SJCRH30 (cell line): ENCODE results near the gene MOB3B. TPM values are rescaled to one million over a fixed set of nuclear protein-coding genes. Genes with fewer than 3 reads are reported as not detected.

ENCODE experiments used
- DNase-seq, 2 experiments: peaks; one replicate each; pipeline ENCODE4 v3.0.0-alpha.2; 2015 to 2020
- H3K27ac ChIP-seq: fragments of 250-450 bp; sonication (Bioruptor Pico); 2 replicates; pipeline ENCODE4 v1.5.1; 2020; ENCODE audit warnings: mild to moderate bottlenecking, moderate library complexity
- H3K27me3 ChIP-seq: fragments of 250-450 bp; sonication (Bioruptor Pico); 2 replicates; pipeline ENCODE4 v1.5.1; 2020; ENCODE audit warnings: mild to moderate bottlenecking, moderate library complexity
- H3K36me3 ChIP-seq: fragments of 250-450 bp; sonication (Bioruptor Pico); 2 replicates; pipeline ENCODE4 v1.5.1; 2020; ENCODE audit warnings: mild to moderate bottlenecking, moderate library complexity
- H3K4me1 ChIP-seq: fragments of 250-450 bp; sonication (Bioruptor Pico); 2 replicates; pipeline ENCODE4 v1.5.1; 2020; ENCODE audit warnings: mild to moderate bottlenecking, moderate library complexity
- H3K4me3 ChIP-seq: fragments of 250-450 bp; sonication (Bioruptor Pico); 2 replicates; pipeline ENCODE4 v1.5.1; 2020; ENCODE audit warnings: mild to moderate bottlenecking, moderate library complexity
- H3K9me3 ChIP-seq: fragments of 250-450 bp; sonication (Bioruptor Pico); replicated peaks from 2 replicates; pipeline ENCODE4 v1.5.1; 2020; ENCODE audit warnings: mild to moderate bottlenecking, moderate library complexity
- total RNA-seq: library from RNA; depleted of rRNA; stranded (reverse); fragments of >200 nt; shearing (Covaris generic); gene quantifications from 2 replicates; pipeline ENCODE4 v1.2.3, GENCODE V29; 2014

The MOB3B gene
- total RNA-seq, 1 experiment from 2014 or later: 0.34 TPM

GRCh38 chr9:27329291-27329690 lies 200.3 kb downstream of the MOB3B start:
- H3K27me3 ChIP-seq: no peaks in the 10 kb centered on the region
- no peaks in the 10 kb centered on the region for H3K36me3 ChIP-seq
- no peaks in the 10 kb centered on the region for H3K4me1 ChIP-seq
- no peaks in the 10 kb centered on the region for H3K9me3 ChIP-seq
- no peak overlapping the region for H3K27ac ChIP-seq
- no peak overlapping the region for H3K4me3 ChIP-seq
- DNase-seq: no peak

- Histone ChIP-seq H3K36me3 (no peaks in the 10 kb centered on the region), H3K27ac (no peak overlapping the region), H3K4me3 (no peak overlapping the region), H3K4me1 (no peaks in the 10 kb centered on the region), H3K9me3 (no peaks in the 10 kb centered on the region), H3K27me3 (no peaks in the 10 kb centered on the region)
- no peak for DNase-seq
Observed at GRCh38 chr9:27328483-27328882, 201.1 kb downstream of the MOB3B start.

GRCh38 chr9:27311184-27311583 lies 218.4 kb downstream of the MOB3B start:
- H3K4me1 ChIP-seq: no peaks in the 10 kb centered on the region
- no peaks in the 10 kb centered on the region for H3K9me3 ChIP-seq
- no peak overlapping the region for H3K4me3 ChIP-seq
- no peaks in the 10 kb centered on the region for H3K36me3 ChIP-seq
- H3K27me3 ChIP-seq: no peaks in the 10 kb centered on the region
- H3K27ac ChIP-seq: no peak overlapping the region
- no peak for DNase-seq

GRCh38 chr9:27310582-27310981 lies 219.0 kb downstream of the MOB3B start:
- DNase-seq: no peak
- Histone ChIP-seq H3K4me3 (no peak overlapping the region), H3K36me3 (no peaks in the 10 kb centered on the region), H3K27me3 (no peaks in the 10 kb centered on the region), H3K4me1 (no peaks in the 10 kb centered on the region), H3K27ac (no peak overlapping the region), H3K9me3 (no peaks in the 10 kb centered on the region)

GRCh38 chr9:27308691-27309390 lies 220.8 kb downstream of the MOB3B start:
- no peak overlapping the region for H3K4me3 ChIP-seq
- H3K9me3 ChIP-seq: no peaks in the 10 kb centered on the region
- H3K27me3 ChIP-seq: no peaks in the 10 kb centered on the region
- H3K27ac ChIP-seq: no peak overlapping the region
- no peaks in the 10 kb centered on the region for H3K36me3 ChIP-seq
- no peak for DNase-seq
- H3K4me1 ChIP-seq: no peaks in the 10 kb centered on the region

GRCh38 chr9:27304521-27304920 lies 225.1 kb downstream of the MOB3B start:
- no peaks in the 10 kb centered on the region for H3K9me3 ChIP-seq
- H3K4me3 ChIP-seq: no peak overlapping the region
- DNase-seq: no peak
- no peaks in the 10 kb centered on the region for H3K4me1 ChIP-seq
- H3K27ac ChIP-seq: no peak overlapping the region
- H3K36me3 ChIP-seq: no peaks in the 10 kb centered on the region
- no peaks in the 10 kb centered on the region for H3K27me3 ChIP-seq

- no peaks in the 10 kb centered on the region for H3K36me3 ChIP-seq
Observed at GRCh38 chr9:27303219-27303618, 226.4 kb downstream of the MOB3B start.

GRCh38 chr9:27297050-27297449 lies 232.6 kb downstream of the MOB3B start, which contains the start of gene EQTN:
Gene EQTN, minus strand, starts transcription at chr9:27297150. Its CDS starts 95 bp downstream, at chr9:27297055.
- Histone ChIP-seq H3K9me3 (no peaks in the 10 kb centered on the region), H3K4me3 (no peak within 1 kb of the TSS), H3K36me3 (no peaks in the 10 kb centered on the region), H3K4me1 (no peaks in the 10 kb centered on the region), H3K27me3 (no peaks in the 10 kb centered on the region), H3K27ac (no peak within 1 kb of the TSS)
- DNase-seq: no peak

More at GRCh38 chr9:27303219-27303618, 226.4 kb downstream of the MOB3B start:
- no peak overlapping the region for H3K4me3 ChIP-seq
- no peaks in the 10 kb centered on the region for H3K27me3 ChIP-seq
- H3K27ac ChIP-seq: no peak overlapping the region
- H3K9me3 ChIP-seq: no peaks in the 10 kb centered on the region
- peak in 1 of 2 experiments; percentile 3 for DNase-seq
- no peaks in the 10 kb centered on the region for H3K4me1 ChIP-seq

GRCh38 chr9:27293996-27294395 lies 235.6 kb downstream of the MOB3B start:
- Histone ChIP-seq H3K9me3 (no peaks in the 10 kb centered on the region), H3K27ac (no peak overlapping the region), H3K4me1 (no peaks in the 10 kb centered on the region), H3K4me3 (no peak overlapping the region), H3K27me3 (no peaks in the 10 kb centered on the region), H3K36me3 (no peaks in the 10 kb centered on the region)
- DNase-seq: no peak

GRCh38 chr9:27292659-27293405 lies 236.8 kb downstream of the MOB3B start:
- DNase-seq: no peak
- H3K9me3 ChIP-seq: no peaks in the 10 kb centered on the region
- H3K36me3 ChIP-seq: no peaks in the 10 kb centered on the region
- no peak overlapping the region for H3K27ac ChIP-seq
- no peaks in the 10 kb centered on the region for H3K4me1 ChIP-seq
- H3K4me3 ChIP-seq: no peak overlapping the region
- no peaks in the 10 kb centered on the region for H3K27me3 ChIP-seq

GRCh38 chr9:27291292-27291691 lies 238.3 kb downstream of the MOB3B start:
- H3K9me3 ChIP-seq: no peaks in the 10 kb centered on the region
- H3K4me3 ChIP-seq: no peak overlapping the region
- no peak for DNase-seq
- H3K27me3 ChIP-seq: no peaks in the 10 kb centered on the region
- H3K36me3 ChIP-seq: no peaks in the 10 kb centered on the region
- no peaks in the 10 kb centered on the region for H3K4me1 ChIP-seq
- H3K27ac ChIP-seq: no peak overlapping the region

- H3K27me3 ChIP-seq: no peaks in the 10 kb centered on the region
- no peak overlapping the region for H3K27ac ChIP-seq
- H3K36me3 ChIP-seq: no peaks in the 10 kb centered on the region
- H3K4me3 ChIP-seq: no peak overlapping the region
- H3K9me3 ChIP-seq: no peaks in the 10 kb centered on the region
- no peak for DNase-seq
- H3K4me1 ChIP-seq: no peaks in the 10 kb centered on the region
Observed at GRCh38 chr9:27282269-27282668, 247.3 kb downstream of the MOB3B start.

- Histone ChIP-seq H3K9me3 (no peaks in the 10 kb centered on the region), H3K4me3 (no peak overlapping the region), H3K27ac (no peak overlapping the region), H3K4me1 (no peaks in the 10 kb centered on the region), H3K27me3 (no peaks in the 10 kb centered on the region), H3K36me3 (no peaks in the 10 kb centered on the region)
- no peak for DNase-seq
Observed at GRCh38 chr9:27280860-27281259, 248.8 kb downstream of the MOB3B start.

- no peak for DNase-seq
- H3K9me3 ChIP-seq: no peaks in the 10 kb centered on the region
- H3K27me3 ChIP-seq: no peaks in the 10 kb centered on the region
- H3K36me3 ChIP-seq: no peaks in the 10 kb centered on the region
- no peak overlapping the region for H3K4me3 ChIP-seq
- no peak overlapping the region for H3K27ac ChIP-seq
- no peaks in the 10 kb centered on the region for H3K4me1 ChIP-seq
Observed at GRCh38 chr9:27280249-27280648, 249.4 kb downstream of the MOB3B start.

- H3K4me3 ChIP-seq: no peak overlapping the region
- DNase-seq: no peak
- no peak overlapping the region for H3K27ac ChIP-seq
- no peaks in the 10 kb centered on the region for H3K9me3 ChIP-seq
- H3K4me1 ChIP-seq: no peaks in the 10 kb centered on the region
- H3K27me3 ChIP-seq: no peaks in the 10 kb centered on the region
- no peaks in the 10 kb centered on the region for H3K36me3 ChIP-seq
Observed at GRCh38 chr9:27279611-27280010, 250.0 kb downstream of the MOB3B start.
